CMK (cell line): ENCODE data around the gene PGAM1.
"Not testable (repeated sequence)": the region's sequence is repeated elsewhere in the genome, so short reads cannot be mapped to it uniquely, and the experiment has no call there.

Source experiments
- DNase-seq: peaks from one replicate; pipeline ENCODE4 v3.0.0-alpha.2; 2010; ENCODE audit warnings: low read depth

The PGAM1 gene

GRCh38 chr10:97425964-97426775, at the start of gene PGAM1:
PGAM1 (plus strand) TSS chr10:97426191; CDS start chr10:97426308, 117 bp downstream.
- DNase-seq: peak; percentile 95

GRCh38 chr10:97376413-97376812, 49.6 kb upstream of the PGAM1 start:
- DNase-seq: no peak

GRCh38 chr10:97378933-97379921, 46.8 kb upstream of the PGAM1 start:
- DNase-seq: no peak

- no peak for DNase-seq
Observed at GRCh38 chr10:97380516-97380915, 45.5 kb upstream of the PGAM1 start.

- no peak for DNase-seq
Observed at GRCh38 chr10:97381626-97382025, 44.4 kb upstream of the PGAM1 start.

- no peak for DNase-seq
Observed at GRCh38 chr10:97383159-97383558, 42.8 kb upstream of the PGAM1 start.

- DNase-seq: no peak
Observed at GRCh38 chr10:97384156-97384555, 41.8 kb upstream of the PGAM1 start.

GRCh38 chr10:97384641-97385040, 41.4 kb upstream of the PGAM1 start:
- DNase-seq: no peak

GRCh38 chr10:97385565-97385964, 40.4 kb upstream of the PGAM1 start:
- no peak for DNase-seq

GRCh38 chr10:97388152-97388551, 37.8 kb upstream of the PGAM1 start:
- no peak for DNase-seq

GRCh38 chr10:97390091-97390490, 35.9 kb upstream of the PGAM1 start:
- no peak for DNase-seq

- no peak for DNase-seq
Observed at GRCh38 chr10:97393034-97393573, 32.9 kb upstream of the PGAM1 start.

- DNase-seq: no peak
Observed at GRCh38 chr10:97396056-97396455, 29.9 kb upstream of the PGAM1 start.

- DNase-seq: peak; percentile 21
Observed at GRCh38 chr10:97399843-97400545, 26.0 kb upstream of the PGAM1 start.

- peak; percentile 96 for DNase-seq
Observed at GRCh38 chr10:97400665-97401454, 25.1 kb upstream of the PGAM1 start, which contains the start of gene RRP12. RRP12 (minus strand) TSS chr10:97401340; CDS start chr10:97401231, 109 bp downstream.

GRCh38 chr10:97401455-97401919, 24.5 kb upstream of the PGAM1 start:
- DNase-seq: no peak

GRCh38 chr10:97404044-97404443, 21.9 kb upstream of the PGAM1 start:
- no peak for DNase-seq

- DNase-seq: peak; percentile 60
Observed at GRCh38 chr10:97406064-97406463, 19.9 kb upstream of the PGAM1 start.

GRCh38 chr10:97406483-97406882, 19.5 kb upstream of the PGAM1 start:
- not testable (repeated sequence) for DNase-seq

GRCh38 chr10:97407211-97407951, 18.6 kb upstream of the PGAM1 start:
- DNase-seq: peak; percentile 64
